Tibial nerve (tissue), 4 donors: ENCODE data around the gene CLIP4. TPM values are rescaled to one million over a fixed set of nuclear protein-coding genes. Genes with fewer than 3 reads are reported as not detected.

Experiments
- DNase-seq, 2 donors: peaks; one replicate each; pipeline ENCODE4 v3.0.0-alpha.2; 2019; ENCODE audit warnings: low spot score in 2 of 2
- H3K27ac ChIP-seq, 4 donors: fragments of 200-600 bp; sonication (generic) in 3 of 4; one replicate each; pipeline ENCODE4 v1.5.1; 2017 to 2019; ENCODE audit warnings: mild to moderate bottlenecking in 1 of 4
- H3K27me3 ChIP-seq, 2 donors: fragments of 200-600 bp; sonication (generic) in 1 of 2; one replicate each; pipeline versions ENCODE4 v1.5.1 to v1.6.0; 2017 to 2019
- H3K36me3 ChIP-seq, 3 donors: fragments of 200-600 bp; sonication (generic); one replicate each; pipeline ENCODE4 v1.5.1; 2018 to 2019
- H3K4me1 ChIP-seq, 4 donors: fragments of 200-600 bp; sonication (generic) in 3 of 4; one replicate each; pipeline ENCODE4 v1.5.1; 2017 to 2019
- H3K4me3 ChIP-seq, 4 donors: fragments of 200-600 bp; sonication (generic) in 3 of 4; one replicate each; pipeline ENCODE4 v1.5.1; 2017 to 2019; ENCODE audit warnings: mild to moderate bottlenecking in 1 of 4, moderate library complexity in 1 of 4
- H3K9me3 ChIP-seq, 4 donors: fragments of 200-600 bp; sonication (generic) in 3 of 4; one replicate each; pipeline ENCODE4 v1.5.1; 2017 to 2019
- CTCF ChIP-seq, 5 experiments: fragments of 200-600 bp in 3 of 5; fragments of 450-650 bp in 2 of 5; sonication (generic) in 3 of 5; IDR thresholded peaks; one replicate each; pipeline ENCODE4 v1.5.1; 2016 to 2019; ENCODE audit warnings: antibody characterized with exemption in 5 of 5, mild to moderate bottlenecking in 3 of 5, moderate library complexity in 2 of 5
- EP300 ChIP-seq, 2 donors: sonication (generic); formaldehyde crosslinking; IDR thresholded peaks; one replicate each; pipeline ENCODE4 v1.6.1; 2017; ENCODE audit warnings: antibody characterized with exemption in 2 of 2, mild to moderate bottlenecking in 1 of 2
- POLR2A ChIP-seq, 2 donors: fragments of 450-650 bp; IDR thresholded peaks; one replicate each; pipeline ENCODE4 v1.6.1; 2017; ENCODE audit warnings: antibody characterized with exemption in 2 of 2, mild to moderate bottlenecking in 2 of 2, moderate library complexity in 2 of 2
- WGBS, 2 donors: methylation state at CpG; one replicate each; pipeline ENCODE4 v1.1.5; 2018; 5-methylcytosine and 5-hydroxymethylcytosine counted together
- total RNA-seq, 4 donors: library from RNA; depleted of rRNA; stranded (reverse); fragments of >200 nt; gene quantifications; one replicate each; pipeline ENCODE4 v1.1.0, GENCODE V29; 2016

Gene CLIP4
- total RNA-seq, 4 donors from 2014 or later, result 71.4 to 98.6 (median 91.2) TPM

- no peak for DNase-seq
- Histone ChIP-seq H3K4me1 (no peaks in the 10 kb centered on the region), H3K9me3 (no peaks in the 10 kb centered on the region), H3K27me3 (no peaks in the 10 kb centered on the region), H3K36me3 (peaks cover 0 to 14% (median 0%) of the 10 kb centered on the region in 3 donors), H3K4me3 (no peak overlapping the region), H3K27ac (no peak overlapping the region)
- 76 to 82% methylated on average over 3 of the region's 3 CpGs for WGBS, 2 donors
- no peak for TF ChIP-seq EP300 (IDR thresholded peaks at IDR 0.05)
Measured at GRCh38 chr2:29207352-29208148, 92.3 kb downstream of the CLIP4 start.

- H3K4me1 ChIP-seq, result no peaks in the 10 kb centered on the region
- DNase-seq, result no peak
- TF ChIP-seq POLR2A (IDR thresholded peaks at IDR 0.05) (no peak), CTCF (IDR thresholded peaks at IDR 0.05) (no peak), EP300 (IDR thresholded peaks at IDR 0.05) (no peak)
- WGBS, 2 donors, result 92 to 93% methylated on average over 5 of the region's 5 CpGs
- peaks cover 0 to 10% (median 0%) of the 10 kb centered on the region in 3 donors for H3K36me3 ChIP-seq
- no peak overlapping the region for H3K27ac ChIP-seq
- H3K4me3 ChIP-seq, result no peak overlapping the region
- H3K27me3 ChIP-seq, result no peaks in the 10 kb centered on the region
- no peaks in the 10 kb centered on the region for H3K9me3 ChIP-seq
Measured at GRCh38 chr2:29209551-29209950, 94.3 kb downstream of the CLIP4 start.

GRCh38 chr2:29212009-29212408 lies 96.8 kb downstream of the CLIP4 start:
- Histone ChIP-seq H3K4me3 (no peak overlapping the region), H3K27ac (no peak overlapping the region), H3K9me3 (no peaks in the 10 kb centered on the region), H3K4me1 (no peaks in the 10 kb centered on the region), H3K27me3 (no peaks in the 10 kb centered on the region), H3K36me3 (peaks cover 0 to 5% (median 0%) of the 10 kb centered on the region in 3 donors)
- TF ChIP-seq POLR2A (IDR thresholded peaks at IDR 0.05) (no peak), CTCF (IDR thresholded peaks at IDR 0.05) (no peak), EP300 (IDR thresholded peaks at IDR 0.05) (no peak)
- 56 to 62% methylated on average over 5 of the region's 5 CpGs for WGBS, 2 donors
- DNase-seq, result no peak

- Histone ChIP-seq H3K27ac (no peak overlapping the region), H3K27me3 (no peaks in the 10 kb centered on the region), H3K4me3 (no peak overlapping the region), H3K4me1 (no peaks in the 10 kb centered on the region), H3K36me3 (no peaks in the 10 kb centered on the region), H3K9me3 (no peaks in the 10 kb centered on the region)
- TF ChIP-seq EP300 (IDR thresholded peaks at IDR 0.05) (no peak), CTCF (IDR thresholded peaks at IDR 0.05) (no peak), POLR2A (IDR thresholded peaks at IDR 0.05) (no peak)
- no peak for DNase-seq
- WGBS, 2 donors, result 48 to 52% methylated on average over 9 of the region's 9 CpGs
Measured at GRCh38 chr2:29213888-29214291, 98.7 kb downstream of the CLIP4 start.

- H3K4me3 ChIP-seq, result no peak overlapping the region
- H3K4me1 ChIP-seq, result no peaks in the 10 kb centered on the region
- no peaks in the 10 kb centered on the region for H3K9me3 ChIP-seq
- no peak for TF ChIP-seq EP300 (IDR thresholded peaks at IDR 0.05)
- no peak for TF ChIP-seq CTCF (IDR thresholded peaks at IDR 0.05)
- TF ChIP-seq POLR2A (IDR thresholded peaks at IDR 0.05), result no peak
- no peaks in the 10 kb centered on the region for H3K27me3 ChIP-seq
- WGBS, 2 donors, result 96% methylated on average over 4 to 5 of the region's 5 CpGs
- no peak for DNase-seq
- H3K27ac ChIP-seq, result no peak overlapping the region
- no peaks in the 10 kb centered on the region for H3K36me3 ChIP-seq
Measured at GRCh38 chr2:29215073-29215472, 99.9 kb downstream of the CLIP4 start.
